ENCODE data around the gene BCAP29. TPM values are rescaled to one million over a fixed set of nuclear protein-coding genes. Genes with fewer than 3 reads are reported as not detected.

Gene BCAP29
- total and polyA plus RNA-seq, 9 of the 15 experiments (the other 6 are each of a cell fraction or from before 2014, with no cell fraction given) = 63.4 to 137 (median 79.7) TPM

- peak in 1 of 2 experiments; percentile 18 for TF ChIP-seq AFF1 (IDR thresholded peaks at IDR 0.05; ENCODE audit: low read depth in 1 of 2, partially characterized antibody in 2 of 2)
- TF ChIP-seq TEAD1 (CRISPR knock-in tag; IDR thresholded peaks at IDR 0.05) = peak in 1 of 2 experiments; percentile 30; a peak in 1 of 4 replicates
- no peak for TF ChIP-seq SIN3A (IDR thresholded peaks at IDR 0.05; ENCODE audit: borderline replicate concordance in 2 of 2, control insufficient read depth in 1 of 2, low read depth in 2 of 2, low read length in 2 of 2)
- TF ChIP-seq ZNF766 (CRISPR knock-in tag; conservative IDR thresholded peaks at IDR 0.05) = peak; percentile 60; the same call in 1 of the 2 replicates
- TF ChIP-seq ZNF354B (CRISPR knock-in tag; IDR thresholded peaks at IDR 0.05) = no peak
- no peak for TF ChIP-seq THRA (IDR thresholded peaks at IDR 0.05)
- TF ChIP-seq NR2C1 (IDR thresholded peaks at IDR 0.05) = no peak
- no peak for TF ChIP-seq NR2C1 (tag; IDR thresholded peaks at IDR 0.05)
- no peak for TF ChIP-seq DEAF1 (CRISPR knock-in tag; IDR thresholded peaks at IDR 0.05)
- TF ChIP-seq REST (IDR thresholded peaks at IDR 0.05; ENCODE audit: borderline replicate concordance) = 0 out of 2 replicates have a peak, but pooled peaks have one; percentile 15
- TF ChIP-seq REST (CRISPR knock-in tag; IDR thresholded peaks at IDR 0.05; ENCODE audit: low read depth) = no peak
Observed at GRCh38 chr7:107563081-107563774, 16.8 kb upstream of the BCAP29 start (continued).
